Measurements from ENCODE around the gene ABHD6. TPM values are rescaled to one million over a fixed set of nuclear protein-coding genes. Genes with fewer than 3 reads are reported as not detected.
"Not testable (repeated sequence)": the region's sequence is repeated elsewhere in the genome, so short reads cannot be mapped to it uniquely, and the experiment has no call there.

ABHD6 gene
- polyA plus RNA-seq, 3 donors = 11.2 to 14.4 (median 12.2) TPM

DNA sequence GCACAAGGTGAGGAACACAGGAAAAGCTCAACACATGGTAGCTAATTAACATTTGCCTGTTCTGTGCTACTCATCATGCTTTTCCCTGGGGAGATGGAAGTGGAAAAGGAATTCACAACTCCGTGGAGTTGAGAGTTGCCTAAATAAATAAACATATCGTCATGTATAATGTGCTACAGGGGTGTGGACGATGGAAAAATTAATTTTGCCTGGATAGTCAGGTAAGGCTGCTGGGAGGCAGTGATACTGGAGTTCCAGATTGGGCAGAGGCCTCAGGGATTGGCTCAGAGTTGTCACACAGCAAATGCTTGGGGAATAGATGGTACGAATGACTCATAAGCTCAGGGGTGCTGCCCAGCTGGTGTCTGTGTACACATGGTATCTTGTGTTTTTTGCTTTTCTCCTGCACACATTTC lies 3.1 kb upstream of the ABHD6 start:
- DNase-seq (ENCODE audit: extremely low read depth in 1 of 11, low read depth in 9 of 11, low spot score in 4 of 11) = no peak

DNA sequence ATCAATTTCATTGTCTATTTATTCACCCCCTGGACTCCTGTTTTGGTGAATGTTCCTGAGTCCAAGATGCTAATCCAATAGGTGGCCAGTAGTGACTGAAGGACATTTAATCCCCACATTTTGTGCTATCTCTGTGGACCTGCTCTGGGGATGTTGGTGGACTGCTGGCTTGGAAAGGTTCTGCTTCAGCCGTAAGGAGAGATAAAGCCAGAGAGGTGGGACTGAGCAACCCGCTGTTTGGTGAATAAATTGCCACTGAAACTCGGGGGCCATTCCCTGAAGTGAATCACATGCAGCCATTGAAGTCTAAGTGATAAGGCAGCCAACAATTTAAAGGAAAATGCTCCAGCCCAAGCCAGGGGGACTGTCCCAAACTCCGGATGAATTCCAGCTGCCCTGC lies 1.6 kb upstream of the ABHD6 start:
- no peak for DNase-seq (ENCODE audit: extremely low read depth in 1 of 11, low read depth in 9 of 11, low spot score in 4 of 11)

DNA sequence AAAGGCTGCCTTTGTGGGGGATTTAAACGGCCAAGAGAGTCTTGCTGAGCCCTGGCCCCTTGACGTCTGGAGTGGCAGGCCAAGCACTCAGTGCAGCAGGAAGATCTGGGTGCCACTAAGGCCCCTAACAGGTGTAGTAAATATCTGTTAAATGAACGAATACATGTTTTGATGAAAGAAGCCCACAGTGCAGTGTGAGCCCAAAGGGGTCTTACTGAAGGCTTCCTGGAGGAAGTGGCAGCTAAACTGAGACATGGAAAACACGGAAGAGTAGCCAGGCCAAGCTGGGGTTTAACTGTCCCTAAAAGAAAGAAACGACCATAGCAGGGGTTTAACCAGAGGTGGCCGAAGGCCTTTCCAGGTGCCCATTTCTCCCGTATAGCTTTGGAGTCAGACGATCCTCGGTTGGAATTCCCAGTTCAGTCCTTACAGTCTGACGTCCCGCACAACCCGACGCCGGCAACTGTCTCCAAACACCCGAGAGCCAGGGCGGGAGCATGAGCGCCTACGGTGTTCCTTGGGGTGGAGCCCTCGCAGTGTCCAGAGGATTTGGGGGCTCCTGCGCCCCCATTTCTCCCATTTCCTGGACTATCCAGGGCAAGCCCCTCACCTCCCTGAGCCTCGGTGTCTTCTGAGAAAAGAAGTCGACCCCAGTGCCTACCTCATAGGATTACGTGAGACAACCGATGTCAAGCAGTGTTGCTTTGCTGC lies 910 bp upstream of the ABHD6 start:
- DNase-seq (ENCODE audit: extremely low read depth in 1 of 11, low read depth in 9 of 11, low spot score in 4 of 11) = no peak

DNA sequence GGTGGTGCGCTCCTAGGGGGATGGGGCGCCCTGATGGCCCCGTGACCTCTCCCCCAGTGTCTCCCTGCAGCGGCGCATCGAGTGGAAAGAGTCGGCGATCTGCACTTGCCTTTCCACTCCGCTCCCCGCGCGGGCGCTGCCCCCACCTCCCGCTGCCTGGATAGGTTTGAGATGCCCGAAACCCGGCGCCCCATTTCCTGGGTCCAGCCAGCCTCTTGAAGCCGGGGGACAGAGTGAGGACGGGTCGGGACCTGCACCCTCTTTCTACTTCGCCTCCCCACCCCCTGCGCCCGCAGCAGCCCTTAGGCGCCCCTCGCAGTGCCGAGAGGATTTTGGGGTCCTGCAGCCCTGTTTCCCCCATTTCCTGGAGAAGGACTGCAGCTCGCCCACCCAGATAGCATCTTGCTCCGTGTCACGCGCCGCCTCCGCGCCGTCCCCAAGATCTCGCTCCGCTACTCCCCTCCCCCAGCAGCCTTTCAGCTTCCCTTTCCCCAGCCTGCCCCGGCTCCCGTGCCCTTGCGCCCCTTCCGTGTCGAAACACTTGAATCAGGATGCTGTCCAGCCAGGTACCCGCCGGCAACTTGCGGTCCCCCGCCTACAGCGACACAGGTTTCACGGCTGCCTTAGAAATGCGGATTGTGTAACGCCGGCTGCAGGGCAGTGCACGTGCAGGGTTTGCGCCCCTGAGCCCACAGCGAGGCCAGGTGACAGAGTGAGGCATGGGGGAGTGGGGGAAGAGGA lies 519 bp downstream of the ABHD6 start:
- peak in 1 of 11 donors; percentile 25 for DNase-seq (ENCODE audit: extremely low read depth in 1 of 11, low read depth in 9 of 11, low spot score in 4 of 11)

DNA sequence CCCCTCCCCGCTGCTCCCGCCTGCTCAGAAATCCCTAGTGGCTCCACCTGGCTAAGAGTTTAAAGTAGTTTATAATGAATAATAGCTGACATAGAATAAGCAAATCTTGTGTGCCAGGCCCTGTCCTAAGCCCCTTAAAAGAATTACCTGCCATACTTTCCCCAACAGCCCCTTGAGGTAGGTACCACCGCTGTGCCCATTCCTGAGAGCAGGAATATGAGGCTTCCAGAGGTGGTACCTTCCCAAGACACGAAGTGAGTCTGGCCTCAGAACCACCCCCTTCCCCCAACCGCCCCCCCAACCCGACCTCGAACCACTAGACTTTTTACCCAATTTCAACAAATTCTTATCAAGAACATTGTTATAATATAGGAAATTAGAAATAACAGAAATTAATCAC lies 1.2 kb downstream of the ABHD6 start:
- no peak for DNase-seq (ENCODE audit: extremely low read depth in 1 of 11, low read depth in 9 of 11, low spot score in 4 of 11)

DNA sequence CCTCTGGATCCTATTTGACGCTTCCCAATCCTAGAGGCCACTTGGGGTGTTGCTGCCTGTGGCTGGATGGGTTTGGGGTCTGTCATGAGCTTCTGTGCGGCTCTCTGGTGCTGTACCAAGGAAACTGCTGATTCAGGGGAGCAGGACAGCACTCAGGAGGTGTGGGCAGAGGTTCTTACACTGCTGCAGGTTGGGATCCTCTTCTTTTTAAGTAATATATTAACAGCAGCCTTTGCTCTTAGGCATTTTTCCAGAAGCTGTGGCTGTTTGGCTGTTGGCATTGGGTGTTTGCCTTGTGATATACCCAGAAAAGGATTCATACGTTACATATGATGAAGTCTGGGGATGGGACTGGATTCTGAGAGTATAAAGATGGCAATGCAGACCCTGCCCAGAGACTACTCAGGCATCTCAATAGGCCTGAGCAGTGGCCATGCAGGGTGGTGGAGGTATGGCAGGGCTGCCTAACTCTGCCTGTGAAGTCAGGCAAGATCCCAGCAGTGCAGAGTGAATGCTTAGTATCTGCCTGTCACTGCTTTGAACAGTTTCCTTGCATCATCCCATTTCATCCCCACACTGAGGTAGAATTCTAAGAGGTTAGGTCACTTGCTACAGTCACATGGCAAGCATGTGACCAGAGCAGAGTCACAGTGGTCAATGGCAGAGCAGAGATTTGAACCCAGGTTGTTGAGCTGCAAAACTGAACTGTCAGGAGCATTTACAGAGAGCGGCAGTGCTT lies 3.9 kb downstream of the ABHD6 start:
- DNase-seq (ENCODE audit: extremely low read depth in 1 of 11, low read depth in 9 of 11, low spot score in 4 of 11) = no peak

DNA sequence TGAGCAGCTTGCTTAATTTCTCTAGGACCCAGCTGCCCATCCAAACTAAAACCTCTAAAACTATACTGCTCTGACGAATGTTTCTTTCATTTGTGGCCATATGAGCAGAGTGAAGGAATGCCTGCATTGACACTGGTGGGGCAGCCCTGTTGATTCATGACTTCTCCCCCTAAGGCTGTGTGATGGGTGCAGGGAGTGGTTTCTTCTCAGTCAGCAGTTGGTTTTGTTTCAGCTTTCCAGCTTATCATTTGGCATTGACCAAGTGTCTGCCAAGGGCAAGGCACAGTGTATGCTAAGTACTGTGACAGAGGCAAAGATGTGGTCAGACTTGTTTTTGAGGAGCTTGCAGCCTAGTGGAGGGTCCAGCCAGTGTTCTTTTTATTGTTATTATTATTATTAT lies 4.7 kb downstream of the ABHD6 start:
- DNase-seq (ENCODE audit: extremely low read depth in 1 of 11, low read depth in 9 of 11, low spot score in 4 of 11) = no peak

DNA sequence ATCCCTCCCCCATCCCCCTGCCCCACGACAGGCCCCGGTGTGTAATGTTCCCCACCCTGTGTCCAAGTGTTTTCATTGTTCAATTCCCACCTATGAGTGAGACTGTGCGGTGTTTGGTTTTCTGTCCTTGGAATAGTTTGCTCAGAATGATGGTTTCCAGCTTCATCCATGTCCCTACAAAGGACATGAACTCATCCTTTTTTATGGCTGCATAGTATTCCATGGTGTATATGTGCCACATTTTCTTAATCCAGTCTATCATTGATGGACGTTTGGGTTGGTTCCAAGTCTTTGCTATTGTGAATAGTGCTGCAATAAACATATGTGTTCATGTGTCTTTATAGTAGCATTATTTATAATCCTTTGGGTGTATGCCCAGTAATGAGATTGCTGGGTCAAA lies 5.3 kb downstream of the ABHD6 start:
- DNase-seq (ENCODE audit: extremely low read depth in 1 of 11, low read depth in 9 of 11, low spot score in 4 of 11) = not testable (repeated sequence)

DNA sequence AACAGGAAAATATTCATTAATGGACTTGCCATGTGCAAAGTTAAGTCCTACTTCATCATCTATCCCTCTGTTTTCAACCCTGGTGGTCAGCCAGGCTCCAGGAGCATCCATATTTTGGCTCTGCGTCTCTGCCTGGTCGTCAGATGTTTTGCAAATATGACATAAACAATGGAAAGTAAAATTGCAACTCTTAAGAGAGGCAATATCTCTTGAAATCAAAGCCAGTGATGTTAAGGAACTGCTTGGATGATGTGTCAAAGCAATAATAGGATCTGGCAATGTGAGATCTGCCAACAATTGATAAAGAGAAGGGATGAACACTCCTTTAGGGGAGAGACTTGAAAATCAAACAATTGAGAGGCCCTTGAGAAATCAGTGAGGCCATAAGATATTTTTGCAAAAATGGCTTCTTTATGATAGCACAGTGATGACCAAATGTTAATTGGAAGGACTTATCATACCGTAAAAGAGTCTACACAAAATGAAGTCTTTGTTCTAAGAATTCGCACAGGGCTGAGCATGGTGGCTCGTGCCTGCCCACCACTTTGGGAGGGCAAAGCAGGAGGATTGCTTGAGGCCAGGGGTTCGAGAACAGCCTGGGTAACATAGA lies 6.5 kb downstream of the ABHD6 start:
- no peak for DNase-seq (ENCODE audit: extremely low read depth in 1 of 11, low read depth in 9 of 11, low spot score in 4 of 11)

DNA sequence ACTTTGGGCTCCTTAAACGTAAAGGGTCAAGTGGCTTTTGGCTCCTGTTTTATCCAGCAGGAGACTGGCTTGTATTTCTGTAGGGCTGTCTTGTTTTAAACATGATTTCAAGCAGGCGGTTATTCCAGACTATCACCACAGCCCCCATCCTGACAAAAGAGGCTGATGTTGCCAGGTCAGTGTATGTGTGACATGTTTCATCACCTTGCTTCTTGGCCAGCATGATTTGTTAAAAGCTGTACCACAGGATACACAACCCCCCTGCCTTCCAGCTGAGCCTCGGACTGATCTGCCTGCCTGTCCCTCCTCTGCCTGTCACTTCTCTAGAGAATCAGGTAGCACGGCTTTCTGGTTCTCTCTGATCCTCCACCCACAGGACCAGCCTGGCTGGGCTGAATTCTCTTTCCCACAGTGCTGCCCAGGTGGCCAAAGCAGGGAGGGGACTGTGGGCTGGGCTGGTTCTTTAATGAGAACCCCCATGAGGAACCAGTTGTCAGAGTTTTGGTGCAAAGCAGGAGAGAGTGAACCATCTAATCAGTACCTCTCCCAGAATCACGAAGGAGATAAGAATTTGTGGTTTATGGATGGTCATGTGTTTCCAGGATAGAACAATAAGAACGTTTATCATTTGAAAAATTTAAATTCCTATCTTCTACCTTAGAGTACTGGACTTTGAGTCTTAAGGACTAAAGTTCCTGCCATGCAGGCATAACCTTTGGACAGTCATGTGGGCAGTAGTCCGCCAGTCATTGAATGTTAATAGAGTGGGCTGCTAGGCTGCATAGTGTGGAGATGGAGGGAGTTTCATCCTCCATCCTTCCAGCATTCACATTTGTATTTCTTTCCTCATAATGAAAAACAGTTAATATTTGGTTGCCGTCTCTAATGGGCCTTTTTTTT lies 8.8 kb downstream of the ABHD6 start:
- no peak for DNase-seq (ENCODE audit: extremely low read depth in 1 of 11, low read depth in 9 of 11, low spot score in 4 of 11)

DNA sequence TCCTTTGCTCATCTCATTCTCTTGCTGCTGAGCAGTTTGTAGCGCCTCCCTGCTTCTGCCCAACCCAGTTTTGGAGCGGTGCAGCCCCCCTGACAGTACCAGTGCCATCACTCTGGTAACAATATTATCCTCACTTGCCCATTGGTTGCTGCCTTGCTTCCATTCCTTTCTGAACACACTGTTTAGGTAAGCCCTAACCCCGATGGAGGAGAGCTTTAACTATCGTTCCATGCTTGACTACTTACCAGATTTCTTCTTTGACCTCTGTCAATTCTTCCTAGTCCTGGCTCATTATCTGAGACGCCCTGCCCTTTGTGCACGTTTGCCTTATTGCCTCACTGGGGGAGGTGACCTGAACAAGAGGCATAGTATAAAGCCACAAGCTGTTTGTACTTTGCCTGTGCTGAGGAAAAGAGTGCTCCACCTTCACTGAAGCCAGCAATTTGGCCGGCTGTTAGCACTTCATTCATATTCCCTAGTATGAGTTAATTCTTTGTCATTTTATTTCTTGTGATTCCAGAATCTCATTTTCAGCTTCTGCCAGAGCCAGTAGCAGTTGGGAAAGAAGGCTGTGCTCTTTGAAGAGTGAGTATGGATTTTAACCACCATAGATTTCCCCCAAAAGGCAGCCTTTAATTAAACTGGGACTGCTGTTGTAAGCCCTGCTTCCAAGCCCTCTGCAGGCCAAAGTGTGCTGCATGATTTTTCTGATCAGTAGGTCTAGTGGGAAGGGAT lies 11.9 kb downstream of the ABHD6 start:
- peak in 1 of 11 donors; percentile 20 for DNase-seq (ENCODE audit: extremely low read depth in 1 of 11, low read depth in 9 of 11, low spot score in 4 of 11)

DNA sequence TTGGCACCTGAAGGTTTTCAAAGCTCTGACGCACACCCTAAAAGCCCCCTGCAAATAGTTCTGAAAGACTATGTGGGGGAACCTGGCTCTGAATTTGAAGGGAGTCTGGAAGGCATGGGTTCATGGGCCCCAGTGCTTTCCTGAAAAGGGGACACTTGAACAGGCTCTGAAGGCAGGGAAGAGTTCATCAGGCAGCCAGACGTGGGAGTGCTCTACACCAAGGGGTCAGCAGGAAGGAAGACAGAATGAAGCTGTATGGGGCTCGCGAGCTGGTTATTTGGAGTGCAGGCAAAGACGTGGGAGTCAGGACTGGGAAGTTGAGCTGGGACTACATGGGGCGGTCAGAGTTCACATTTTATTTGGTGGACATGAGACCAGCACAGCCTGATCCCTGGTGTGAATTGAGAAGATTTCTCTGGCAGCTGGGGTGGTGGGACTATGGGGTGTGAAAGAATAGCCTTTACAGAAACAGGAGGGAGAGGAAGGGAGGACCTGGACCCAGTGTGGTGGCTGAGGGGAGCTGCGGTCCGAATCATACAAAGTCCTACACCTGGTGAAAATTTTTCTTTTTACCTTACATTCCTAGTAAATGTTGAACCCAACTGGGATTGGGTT lies 12.6 kb downstream of the ABHD6 start:
- DNase-seq (ENCODE audit: extremely low read depth in 1 of 11, low read depth in 9 of 11, low spot score in 4 of 11) = peak in 4 of 11 donors; percentile 18 to 54 (median 36)

DNA sequence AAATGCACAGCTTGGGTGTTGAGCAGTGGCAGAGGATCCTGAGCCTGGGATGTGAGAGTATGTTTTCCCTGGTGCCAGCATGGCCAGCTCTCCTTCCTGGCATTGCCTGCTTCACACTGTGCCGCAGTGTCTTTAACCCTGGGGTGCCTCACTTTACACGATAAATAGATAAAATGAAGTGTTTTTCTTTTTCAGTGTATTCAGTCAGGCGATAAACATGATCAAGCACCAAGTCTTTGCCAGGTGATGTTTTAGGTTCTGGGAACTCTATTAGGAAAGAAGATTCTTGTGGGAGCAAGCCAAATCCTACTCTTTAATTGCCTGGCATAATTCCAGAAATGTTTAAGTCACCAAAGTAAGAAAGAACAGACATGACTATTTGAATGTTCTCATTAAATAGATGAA lies 14.0 kb downstream of the ABHD6 start:
- no peak for DNase-seq (ENCODE audit: extremely low read depth in 1 of 11, low read depth in 9 of 11, low spot score in 4 of 11)

DNA sequence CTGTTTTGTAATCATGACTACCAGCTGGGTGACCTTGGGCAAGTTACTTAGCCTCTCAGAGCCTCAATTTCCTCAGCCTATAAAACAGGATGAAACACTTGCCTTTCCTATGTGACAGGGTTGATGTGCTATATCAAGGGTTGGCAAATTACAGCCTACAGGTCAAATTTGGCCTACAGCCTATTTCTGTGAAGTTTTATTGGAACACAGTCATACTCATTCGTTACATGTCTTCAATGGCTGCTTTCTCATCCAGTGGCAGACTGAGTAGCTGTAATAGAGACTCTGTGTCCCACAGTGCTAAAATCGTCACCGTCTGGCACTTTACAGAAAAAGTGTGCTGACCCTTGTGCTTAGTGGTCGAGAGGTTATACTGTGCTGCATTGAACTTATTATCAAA lies 16.6 kb downstream of the ABHD6 start:
- no peak for DNase-seq (ENCODE audit: extremely low read depth in 1 of 11, low read depth in 9 of 11, low spot score in 4 of 11)

DNA sequence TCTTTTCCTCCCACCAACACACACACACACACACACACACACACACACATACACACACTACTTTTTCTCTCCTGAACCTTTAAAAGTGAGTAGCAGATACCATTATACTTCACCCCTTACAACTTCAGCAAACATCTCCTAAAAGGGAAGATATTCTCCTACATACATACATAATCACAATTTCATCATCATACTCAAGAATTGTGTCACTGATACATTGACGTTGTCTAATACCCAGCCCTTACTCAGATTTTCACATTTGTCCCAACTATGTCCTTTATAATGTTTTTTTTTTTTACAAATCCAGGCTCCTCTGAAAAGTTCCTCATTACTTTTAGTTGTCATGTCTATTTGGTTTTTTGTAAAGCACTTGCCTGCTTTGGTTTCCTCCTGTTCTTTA lies 18.5 kb downstream of the ABHD6 start:
- DNase-seq (ENCODE audit: extremely low read depth in 1 of 11, low read depth in 9 of 11, low spot score in 4 of 11) = no peak

DNA sequence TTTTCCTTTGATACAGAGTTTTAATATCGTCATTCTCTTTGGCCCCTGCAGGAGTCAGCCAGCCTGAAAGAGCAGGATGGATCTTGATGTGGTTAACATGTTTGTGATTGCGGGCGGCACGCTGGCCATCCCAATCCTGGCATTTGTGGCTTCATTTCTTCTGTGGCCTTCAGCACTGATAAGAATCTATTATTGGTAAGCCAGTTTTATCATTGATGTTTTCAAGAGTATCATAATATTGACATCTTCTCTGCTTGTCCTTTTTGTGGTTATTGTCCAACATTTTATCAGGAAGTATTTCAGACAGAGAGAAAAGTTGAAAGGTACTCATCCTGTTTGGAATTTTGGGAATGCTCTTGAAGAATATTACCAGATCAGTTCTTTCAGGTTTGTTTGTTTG lies 18.9 kb downstream of the ABHD6 start:
- no peak for DNase-seq (ENCODE audit: extremely low read depth in 1 of 11, low read depth in 9 of 11, low spot score in 4 of 11)

DNA sequence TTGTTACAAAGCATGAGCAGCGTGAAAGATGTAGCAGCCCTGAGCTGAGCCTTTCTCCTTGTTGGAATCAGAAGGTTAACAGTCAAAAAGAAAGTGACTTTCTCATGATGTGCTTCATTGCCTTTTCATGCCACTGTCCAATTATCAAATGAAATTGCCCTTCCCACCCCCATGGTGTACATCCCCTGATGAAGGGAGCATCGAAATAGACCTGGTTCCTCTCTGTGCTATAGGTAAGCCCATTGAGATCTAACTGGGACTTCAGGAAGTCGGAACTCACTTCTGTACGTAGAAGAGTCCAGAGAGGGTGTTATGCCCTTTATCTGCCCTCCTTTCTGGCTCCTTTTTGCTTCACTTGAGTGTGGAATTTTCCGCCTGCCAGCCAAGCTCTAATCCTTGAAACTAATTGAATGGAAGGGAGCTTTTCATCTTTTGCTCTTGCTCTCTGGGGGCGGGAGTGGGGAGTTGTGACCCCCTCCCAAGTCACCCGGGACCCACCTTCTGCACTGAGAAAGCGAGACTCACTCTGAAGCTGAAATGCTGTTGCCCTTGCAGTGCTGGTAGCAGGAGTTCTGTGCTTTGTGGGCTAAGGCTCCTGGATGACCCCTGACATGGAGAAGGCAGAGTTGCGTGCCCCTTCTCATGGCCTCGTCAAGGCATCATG lies 20.9 kb downstream of the ABHD6 start:
- DNase-seq (ENCODE audit: extremely low read depth in 1 of 11, low read depth in 9 of 11, low spot score in 4 of 11) = no peak
